ENCODE data around the gene BAIAP3.

The BAIAP3 gene

DNA sequence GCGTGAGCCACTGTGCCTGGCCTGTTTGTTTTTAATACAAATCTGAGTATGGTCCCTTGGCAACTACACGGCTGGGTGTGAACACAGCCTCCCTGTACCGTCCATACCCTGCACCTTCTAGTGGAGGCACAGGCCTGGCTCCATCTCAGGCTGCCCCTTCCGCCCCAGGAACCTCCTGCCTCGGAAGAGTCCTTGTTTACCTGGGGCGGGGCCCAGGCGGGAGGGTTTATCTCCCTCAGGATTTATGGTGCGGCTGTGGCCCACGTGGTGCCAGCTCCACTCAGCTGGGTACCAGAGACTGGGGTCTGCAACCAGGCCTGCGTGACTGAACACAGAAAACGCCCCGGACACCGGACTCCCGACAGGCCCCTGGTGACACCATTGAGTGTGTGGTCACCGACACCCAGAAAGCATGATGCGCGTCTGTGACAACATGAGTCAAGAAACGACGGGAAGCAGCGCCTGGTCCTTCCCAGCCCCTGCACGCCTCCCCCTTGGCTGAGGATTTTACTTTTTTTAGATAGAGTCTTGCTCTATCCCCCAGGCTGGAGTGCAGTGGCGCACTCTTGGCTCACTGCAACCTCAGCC, 62.1 kb downstream of the BAIAP3 start:
- DNase-seq: no peak

DNA sequence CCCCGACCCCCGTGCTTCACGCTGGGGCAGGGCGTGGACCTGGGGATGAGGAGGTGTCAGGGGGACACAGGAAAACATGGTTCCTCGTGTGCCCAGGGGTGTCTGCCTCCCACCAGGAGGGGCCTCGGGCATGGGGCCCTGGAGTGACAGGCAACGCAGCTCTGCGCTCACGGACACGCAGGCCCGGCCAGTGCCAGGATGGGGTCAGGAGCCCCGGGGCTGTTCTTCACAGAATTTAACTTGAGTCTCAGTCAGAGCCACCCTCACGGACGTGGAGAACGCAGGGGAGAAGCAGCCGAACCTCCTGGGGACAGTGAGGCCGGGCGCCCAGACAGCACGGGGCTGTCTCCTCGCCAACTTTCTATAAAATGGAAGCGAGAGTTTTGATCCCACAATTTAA, 64.3 kb downstream of the BAIAP3 start:
- DNase-seq: no peak

DNA sequence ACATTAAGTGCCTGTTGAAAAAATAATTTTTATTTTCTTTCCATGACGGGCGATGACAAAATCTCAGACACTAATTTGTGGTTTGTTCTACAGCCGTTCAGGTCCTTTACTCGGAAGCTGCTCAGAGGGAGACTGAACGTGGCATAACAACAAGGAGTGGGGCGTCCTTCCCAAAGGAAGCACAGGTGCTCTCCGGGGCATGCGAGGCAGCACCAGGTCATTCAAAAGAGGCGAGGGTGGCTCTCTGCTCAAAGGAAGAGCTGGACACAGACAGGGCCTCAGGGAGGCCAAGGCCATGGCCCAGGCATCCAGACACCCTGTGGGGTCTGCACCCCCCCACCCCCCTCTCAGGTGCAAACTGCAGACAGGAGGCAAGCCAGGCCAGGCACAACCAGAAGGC, 64.9 kb downstream of the BAIAP3 start:
- no peak for DNase-seq
